HL-60 (cell line): ENCODE measurements around the gene ECHS1.

Experiments used
- DNase-seq, 2 experiments: peaks; one replicate each; pipeline ENCODE4 v3.0.0-alpha.2; 2010 to 2020; ENCODE audit warnings: low read depth in 1 of 2, low spot score in 1 of 2
- H3K27ac ChIP-seq: fragments of 250-450 bp; sonication (Bioruptor Pico); replicated peaks from 2 replicates; pipeline ENCODE4 v1.5.1; 2020; ENCODE audit warnings: mild to moderate bottlenecking, moderate library complexity
- H3K27me3 ChIP-seq: fragments of 250-450 bp; sonication (Bioruptor Pico); 2 replicates; pipeline ENCODE4 v1.5.1; 2021; ENCODE audit warnings: mild to moderate bottlenecking, moderate library complexity; ENCODE audit not compliant: insufficient read depth, poor library complexity, severe bottlenecking
- H3K4me3 ChIP-seq: replicated peaks from 2 replicates; pipeline ENCODE4 v1.5.1; 2011; ENCODE audit warnings: mild to moderate bottlenecking, control low read depth, low read length; ENCODE audit not compliant: insufficient read depth
- CTCF ChIP-seq: IDR thresholded peaks from one replicate; pipeline ENCODE4 v1.5.1; 2011; ENCODE audit warnings: low read length, control low read depth, inconsistent platforms; ENCODE audit not compliant: insufficient read depth
- GABPA ChIP-seq: IDR thresholded peaks from 2 replicates; pipeline ENCODE4 v1.6.1; 2012; ENCODE audit warnings: low read depth
- POLR2AphosphoS5 ChIP-seq: IDR thresholded peaks from 2 replicates; pipeline ENCODE4 v1.6.1; 2012; ENCODE audit warnings: low read depth
- SPI1 ChIP-seq: IDR thresholded peaks from 2 replicates; pipeline ENCODE4 v1.6.1; 2012; ENCODE audit warnings: low read depth, mild to moderate bottlenecking, borderline replicate concordance
- TF ChIP-seq, protein P1 (sequence below): IDR thresholded peaks from 2 replicates; pipeline ENCODE4 v1.6.1; 2012; ENCODE audit warnings: low read depth; ENCODE audit not compliant: insufficient replicate concordance

ECHS1 gene

GRCh38 chr10:133379801-133380666 is 6.9 kb upstream of the ECHS1 start:
- Histone ChIP-seq H3K27ac (no peak overlapping the region), H3K27me3 (peaks cover 4% of the 10 kb centered on the region), H3K4me3 (peak overlapping the region; percentile 43)
- TF ChIP-seq CTCF: no peak
- TF ChIP-seq POLR2AphosphoS5: no peak
- TF ChIP-seq, protein P1, sequence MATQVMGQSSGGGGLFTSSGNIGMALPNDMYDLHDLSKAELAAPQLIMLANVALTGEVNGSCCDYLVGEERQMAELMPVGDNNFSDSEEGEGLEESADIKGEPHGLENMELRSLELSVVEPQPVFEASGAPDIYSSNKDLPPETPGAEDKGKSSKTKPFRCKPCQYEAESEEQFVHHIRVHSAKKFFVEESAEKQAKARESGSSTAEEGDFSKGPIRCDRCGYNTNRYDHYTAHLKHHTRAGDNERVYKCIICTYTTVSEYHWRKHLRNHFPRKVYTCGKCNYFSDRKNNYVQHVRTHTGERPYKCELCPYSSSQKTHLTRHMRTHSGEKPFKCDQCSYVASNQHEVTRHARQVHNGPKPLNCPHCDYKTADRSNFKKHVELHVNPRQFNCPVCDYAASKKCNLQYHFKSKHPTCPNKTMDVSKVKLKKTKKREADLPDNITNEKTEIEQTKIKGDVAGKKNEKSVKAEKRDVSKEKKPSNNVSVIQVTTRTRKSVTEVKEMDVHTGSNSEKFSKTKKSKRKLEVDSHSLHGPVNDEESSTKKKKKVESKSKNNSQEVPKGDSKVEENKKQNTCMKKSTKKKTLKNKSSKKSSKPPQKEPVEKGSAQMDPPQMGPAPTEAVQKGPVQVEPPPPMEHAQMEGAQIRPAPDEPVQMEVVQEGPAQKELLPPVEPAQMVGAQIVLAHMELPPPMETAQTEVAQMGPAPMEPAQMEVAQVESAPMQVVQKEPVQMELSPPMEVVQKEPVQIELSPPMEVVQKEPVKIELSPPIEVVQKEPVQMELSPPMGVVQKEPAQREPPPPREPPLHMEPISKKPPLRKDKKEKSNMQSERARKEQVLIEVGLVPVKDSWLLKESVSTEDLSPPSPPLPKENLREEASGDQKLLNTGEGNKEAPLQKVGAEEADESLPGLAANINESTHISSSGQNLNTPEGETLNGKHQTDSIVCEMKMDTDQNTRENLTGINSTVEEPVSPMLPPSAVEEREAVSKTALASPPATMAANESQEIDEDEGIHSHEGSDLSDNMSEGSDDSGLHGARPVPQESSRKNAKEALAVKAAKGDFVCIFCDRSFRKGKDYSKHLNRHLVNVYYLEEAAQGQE: no peak
- no peak for TF ChIP-seq GABPA
- no peak for TF ChIP-seq SPI1
- DNase-seq: no peak

- no peak for DNase-seq
- no peak within 1 kb of the TSS for H3K27ac ChIP-seq
- TF ChIP-seq POLR2AphosphoS5 (no peak), GABPA (no peak), SPI1 (no peak), CTCF (no peak)
- TF ChIP-seq, protein P1: no peak
- H3K27me3 ChIP-seq: peaks cover 4% of the 10 kb centered on the region
- H3K4me3 ChIP-seq: peak within 1 kb of the TSS; percentile 72
These were observed 6.1 kb upstream of the ECHS1 start, which contains the start of gene PAOX for GRCh38 chr10:133379152-133379800. Gene PAOX, plus strand, starts transcription at chr10:133379262. Its CDS starts 55 bp downstream, at chr10:133379317.

DNA sequence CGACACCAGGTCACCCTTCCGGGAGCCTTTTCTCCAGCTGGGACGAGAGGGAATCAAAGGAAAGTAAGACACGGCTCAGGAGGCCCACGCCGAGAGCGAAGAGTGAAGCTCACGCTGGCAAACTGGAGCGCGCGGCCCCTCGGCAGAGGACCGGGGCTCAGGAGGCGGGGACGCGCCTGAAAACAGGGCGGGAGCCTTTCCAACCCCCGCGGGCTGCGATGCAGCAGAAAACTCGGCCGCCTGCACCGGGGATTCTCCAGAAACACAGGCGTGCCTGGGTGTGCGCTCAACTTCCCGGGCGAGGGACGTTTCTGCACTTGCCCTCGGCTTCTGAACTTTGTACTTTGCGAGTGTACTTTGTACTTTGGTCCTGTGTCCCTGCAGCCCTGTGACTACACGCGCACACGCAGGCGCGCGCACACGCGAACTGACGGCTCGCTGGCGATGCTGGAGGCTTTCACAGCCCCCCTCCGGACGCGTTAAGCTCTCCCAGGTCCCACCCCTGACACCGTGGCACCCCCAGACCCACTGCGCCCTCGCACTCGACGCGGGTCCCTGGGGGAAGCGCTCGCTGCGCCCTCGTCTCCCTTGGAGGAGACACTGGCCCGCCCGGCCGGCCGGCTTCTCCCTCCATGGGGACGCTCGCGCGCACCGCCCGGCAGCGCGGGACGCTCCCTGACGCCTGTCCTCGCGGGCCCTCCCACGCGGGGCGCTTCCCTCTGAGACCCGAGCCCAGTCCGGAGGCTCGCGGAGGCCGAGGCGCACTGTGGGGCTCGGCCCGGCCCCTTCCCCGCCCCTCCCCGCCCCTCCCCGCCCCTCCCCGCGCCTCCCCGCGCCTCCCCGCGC is 5.3 kb upstream of the ECHS1 start:
- Histone ChIP-seq H3K27ac (no peak overlapping the region), H3K27me3 (peaks cover 4% of the 10 kb centered on the region), H3K4me3 (peak overlapping the region; percentile 72)
- DNase-seq: peak; percentile 45 to 74
- TF ChIP-seq CTCF: no peak
- TF ChIP-seq, protein P1: no peak
- no peak for TF ChIP-seq SPI1
- TF ChIP-seq GABPA: no peak
- TF ChIP-seq POLR2AphosphoS5: no peak
